ENCODE results near the gene C2orf92. TPM values are rescaled to one million over a fixed set of nuclear protein-coding genes. Genes with fewer than 3 reads are reported as not detected.

Gene C2orf92
- total RNA-seq, 1 donor from 2014 or later, result 1.3 TPM

DNA sequence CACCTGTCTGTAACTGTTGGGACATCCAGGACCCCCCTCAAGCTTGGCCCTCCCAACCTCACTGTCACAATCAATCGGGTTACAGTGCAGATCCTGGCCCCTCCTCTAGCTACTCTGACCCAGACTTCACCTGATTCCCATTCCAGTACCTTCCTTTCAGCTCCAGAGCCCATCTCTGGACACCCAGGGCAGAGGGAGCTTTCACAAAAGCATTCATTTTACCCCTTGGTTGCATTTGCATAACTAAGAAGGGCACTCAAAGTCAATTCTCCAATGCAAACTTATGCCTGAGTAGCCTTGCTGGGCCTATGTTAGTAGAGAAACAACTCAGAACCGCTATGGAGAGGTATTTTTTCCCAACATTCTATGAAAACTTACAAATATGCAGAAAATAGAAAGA, 51.2 kb downstream of the C2orf92 start:
- H3K4me3 ChIP-seq (ENCODE audit: low read depth, low read length), result no peak overlapping the region
- TF ChIP-seq, protein P1, sequence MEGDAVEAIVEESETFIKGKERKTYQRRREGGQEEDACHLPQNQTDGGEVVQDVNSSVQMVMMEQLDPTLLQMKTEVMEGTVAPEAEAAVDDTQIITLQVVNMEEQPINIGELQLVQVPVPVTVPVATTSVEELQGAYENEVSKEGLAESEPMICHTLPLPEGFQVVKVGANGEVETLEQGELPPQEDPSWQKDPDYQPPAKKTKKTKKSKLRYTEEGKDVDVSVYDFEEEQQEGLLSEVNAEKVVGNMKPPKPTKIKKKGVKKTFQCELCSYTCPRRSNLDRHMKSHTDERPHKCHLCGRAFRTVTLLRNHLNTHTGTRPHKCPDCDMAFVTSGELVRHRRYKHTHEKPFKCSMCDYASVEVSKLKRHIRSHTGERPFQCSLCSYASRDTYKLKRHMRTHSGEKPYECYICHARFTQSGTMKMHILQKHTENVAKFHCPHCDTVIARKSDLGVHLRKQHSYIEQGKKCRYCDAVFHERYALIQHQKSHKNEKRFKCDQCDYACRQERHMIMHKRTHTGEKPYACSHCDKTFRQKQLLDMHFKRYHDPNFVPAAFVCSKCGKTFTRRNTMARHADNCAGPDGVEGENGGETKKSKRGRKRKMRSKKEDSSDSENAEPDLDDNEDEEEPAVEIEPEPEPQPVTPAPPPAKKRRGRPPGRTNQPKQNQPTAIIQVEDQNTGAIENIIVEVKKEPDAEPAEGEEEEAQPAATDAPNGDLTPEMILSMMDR (conservative IDR thresholded peaks at IDR 0.05; ENCODE audit: low read depth, low read length), result no peak
- no peak for DNase-seq (ENCODE audit: low read depth)

DNA sequence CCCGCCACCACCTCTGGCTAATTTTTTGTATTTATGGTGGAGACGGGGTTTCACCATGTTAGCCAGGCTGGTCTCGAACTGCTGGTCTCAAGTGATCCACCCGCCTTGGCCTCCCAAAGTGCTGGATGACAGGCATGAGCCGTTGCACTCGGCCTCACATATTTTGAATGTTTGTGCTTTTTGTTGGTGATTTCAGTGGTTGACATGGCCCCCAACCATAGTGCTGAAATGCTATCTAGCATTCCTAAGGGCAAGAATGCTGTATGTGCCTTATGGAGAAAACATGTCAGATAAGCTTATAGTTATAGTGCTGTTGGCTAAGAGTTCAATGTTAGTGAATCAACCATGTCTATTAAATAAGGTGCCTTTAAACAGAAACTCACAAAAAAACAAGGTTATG, 52.7 kb downstream of the C2orf92 start:
- TF ChIP-seq, protein P1 (conservative IDR thresholded peaks at IDR 0.05; ENCODE audit: low read depth, low read length), result no peak
- H3K4me3 ChIP-seq (ENCODE audit: low read depth, low read length), result no peak overlapping the region

DNA sequence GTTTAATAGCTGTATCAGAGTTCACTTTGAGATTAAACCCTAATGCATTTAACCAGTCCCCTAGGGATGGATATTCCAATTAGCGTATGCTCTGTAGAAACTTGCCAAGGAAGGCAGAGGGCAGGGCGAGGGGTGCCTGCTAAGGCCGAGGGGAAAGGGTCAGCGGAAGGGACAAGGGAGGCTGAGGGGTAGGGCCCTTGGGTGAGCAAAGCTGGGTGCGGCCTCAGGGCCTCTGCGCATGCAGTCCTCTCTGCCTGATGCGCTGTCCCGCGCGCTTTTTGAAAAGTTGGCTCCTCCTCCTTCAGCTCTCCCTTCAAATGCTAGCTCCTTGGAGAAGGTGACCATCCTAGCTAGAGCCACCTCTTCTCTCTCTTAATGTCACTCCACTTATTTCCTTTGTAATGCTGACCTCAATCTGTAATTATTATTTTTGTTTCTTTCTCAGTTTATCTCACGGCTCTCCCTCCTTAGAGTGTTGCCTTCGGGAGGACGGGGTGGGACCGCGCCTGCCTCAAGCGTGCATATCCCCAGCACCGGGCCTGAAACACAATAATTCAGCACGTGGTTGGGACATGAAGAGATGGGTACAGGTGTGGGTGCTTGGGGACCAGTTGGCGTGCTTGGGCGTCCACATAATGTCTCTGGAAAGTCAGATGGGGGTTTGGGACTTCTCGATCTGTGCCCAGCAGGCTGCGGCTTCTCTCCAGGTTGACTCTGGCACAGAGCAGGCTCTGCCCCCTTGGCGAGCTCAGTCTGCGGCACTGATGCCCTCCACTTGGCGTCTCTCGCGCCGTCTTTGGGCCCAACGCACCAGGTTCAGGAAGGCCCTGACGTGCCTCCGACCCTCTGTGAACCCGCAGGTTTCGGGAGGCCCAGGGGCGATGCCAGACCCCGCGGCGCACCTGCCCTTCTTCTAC, 53.9 kb downstream of the C2orf92 start:
- TF ChIP-seq, protein P1 (conservative IDR thresholded peaks at IDR 0.05; ENCODE audit: low read depth, low read length), result no peak
- H3K4me3 ChIP-seq (ENCODE audit: low read depth, low read length), result no peak overlapping the region
- no peak for DNase-seq (ENCODE audit: low read depth)

More for the DNA sequence above, 52.7 kb downstream of the C2orf92 start:
- no peak for DNase-seq (ENCODE audit: low read depth)

DNA sequence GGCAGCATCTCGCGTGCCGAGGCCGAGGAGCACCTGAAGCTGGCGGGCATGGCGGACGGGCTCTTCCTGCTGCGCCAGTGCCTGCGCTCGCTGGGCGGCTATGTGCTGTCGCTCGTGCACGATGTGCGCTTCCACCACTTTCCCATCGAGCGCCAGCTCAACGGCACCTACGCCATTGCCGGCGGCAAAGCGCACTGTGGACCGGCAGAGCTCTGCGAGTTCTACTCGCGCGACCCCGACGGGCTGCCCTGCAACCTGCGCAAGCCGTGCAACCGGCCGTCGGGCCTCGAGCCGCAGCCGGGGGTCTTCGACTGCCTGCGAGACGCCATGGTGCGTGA, 54.5 kb downstream of the C2orf92 start:
- TF ChIP-seq, protein P1 (conservative IDR thresholded peaks at IDR 0.05; ENCODE audit: low read depth, low read length), result no peak

DNA sequence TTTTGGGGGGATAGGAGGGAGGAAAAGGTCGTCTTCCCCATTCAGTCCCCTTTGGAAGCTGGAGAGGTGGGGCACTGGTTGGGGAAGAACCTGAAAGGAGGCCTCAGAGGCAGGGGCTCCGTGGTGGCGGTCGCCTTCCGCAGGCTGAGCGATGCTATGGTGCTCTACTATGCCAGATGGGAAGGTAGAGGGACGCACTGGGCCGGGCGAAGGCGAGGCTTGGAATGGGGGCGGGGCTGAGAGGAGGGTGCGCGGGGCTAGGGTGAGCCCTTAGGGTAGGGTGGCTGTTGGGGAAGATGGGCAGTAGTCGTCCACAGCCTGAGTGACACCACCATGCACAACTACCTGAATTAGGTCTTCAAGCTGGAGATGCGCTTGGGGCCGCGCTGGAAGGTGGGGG, 55.0 kb downstream of the C2orf92 start:
- TF ChIP-seq, protein P1 (conservative IDR thresholded peaks at IDR 0.05; ENCODE audit: low read depth, low read length), result no peak
- H3K4me3 ChIP-seq (ENCODE audit: low read depth, low read length), result no peak overlapping the region
- no peak for DNase-seq (ENCODE audit: low read depth)

More for the DNA sequence above, 54.5 kb downstream of the C2orf92 start:
- H3K4me3 ChIP-seq (ENCODE audit: low read depth, low read length), result no peak overlapping the region
- no peak for DNase-seq (ENCODE audit: low read depth)

DNA sequence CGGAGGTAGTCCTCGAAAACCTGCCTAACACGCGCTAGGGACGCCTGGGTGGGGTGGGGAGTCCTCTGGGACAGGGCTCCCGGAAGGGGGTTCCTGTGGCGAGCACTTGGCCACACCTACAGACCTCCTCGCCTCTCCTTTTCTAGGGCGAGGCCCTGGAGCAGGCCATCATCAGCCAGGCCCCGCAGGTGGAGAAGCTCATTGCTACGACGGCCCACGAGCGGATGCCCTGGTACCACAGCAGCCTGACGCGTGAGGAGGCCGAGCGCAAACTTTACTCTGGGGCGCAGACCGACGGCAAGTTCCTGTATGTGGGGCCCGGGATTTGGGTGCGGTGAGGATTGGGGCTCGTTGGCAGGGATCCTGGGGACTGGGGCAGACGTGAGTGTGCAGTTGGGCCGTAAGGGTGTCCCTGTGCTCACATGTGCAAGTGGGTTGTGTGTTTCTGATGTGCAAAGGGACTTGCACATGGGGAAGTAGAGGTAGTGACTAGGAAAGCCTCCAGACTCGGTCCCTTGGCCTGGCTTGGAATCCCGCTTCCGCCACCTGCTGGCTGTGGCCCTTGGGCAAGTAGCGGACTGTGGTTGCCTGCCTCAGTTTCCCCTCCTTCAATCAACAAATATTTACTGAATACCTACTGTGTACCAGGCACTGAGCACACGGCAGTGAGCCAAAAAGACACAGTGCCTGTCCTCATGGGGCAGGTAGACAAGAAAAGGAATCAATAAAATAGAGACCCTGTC, 55.6 kb downstream of the C2orf92 start:
- DNase-seq (ENCODE audit: low read depth), result no peak
- TF ChIP-seq, protein P1 (conservative IDR thresholded peaks at IDR 0.05; ENCODE audit: low read depth, low read length), result no peak
- no peak overlapping the region for H3K4me3 ChIP-seq (ENCODE audit: low read depth, low read length)

Measured in epithelial cell of proximal tubule (primary cell).